ENCODE measurements around the gene THOC7.

Gene THOC7

DNA sequence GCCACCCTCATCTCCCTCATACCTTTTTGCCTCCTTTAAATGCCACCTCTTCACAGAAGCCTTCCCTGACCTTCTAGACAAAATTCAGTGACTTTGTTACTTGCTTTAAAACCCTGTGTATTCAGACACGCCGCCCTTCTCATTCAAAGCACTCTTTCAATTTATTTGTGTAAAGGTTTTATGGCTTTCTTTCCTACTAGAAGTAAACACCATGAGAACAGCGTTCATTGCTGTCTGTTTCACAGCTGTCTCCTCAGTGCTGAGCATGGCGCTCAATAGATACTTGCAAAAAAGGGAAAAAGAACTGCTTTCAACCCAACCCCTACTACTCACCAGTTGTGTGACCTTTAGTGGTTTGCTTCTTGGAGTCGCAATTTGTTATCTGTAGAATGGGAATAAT is 17.0 kb upstream of the THOC7 start:
- no peak overlapping the region for H3K4me3 ChIP-seq (ENCODE audit: low read length, poor library complexity, severe bottlenecking)
- no peak overlapping the region for H3K4me2 ChIP-seq (ENCODE audit: low read depth, low read length, poor library complexity, severe bottlenecking)
- H3K9me3 ChIP-seq (ENCODE audit: insufficient read depth, low read depth, low read length) = no peaks in the 10 kb centered on the region
- no peaks in the 10 kb centered on the region for H3K36me3 ChIP-seq (ENCODE audit: insufficient read depth, low read length)
- no peak for TF ChIP-seq EZH2phosphoT487 (IDR thresholded peaks at IDR 0.05; ENCODE audit: borderline replicate concordance)
- TF ChIP-seq, protein P1, sequence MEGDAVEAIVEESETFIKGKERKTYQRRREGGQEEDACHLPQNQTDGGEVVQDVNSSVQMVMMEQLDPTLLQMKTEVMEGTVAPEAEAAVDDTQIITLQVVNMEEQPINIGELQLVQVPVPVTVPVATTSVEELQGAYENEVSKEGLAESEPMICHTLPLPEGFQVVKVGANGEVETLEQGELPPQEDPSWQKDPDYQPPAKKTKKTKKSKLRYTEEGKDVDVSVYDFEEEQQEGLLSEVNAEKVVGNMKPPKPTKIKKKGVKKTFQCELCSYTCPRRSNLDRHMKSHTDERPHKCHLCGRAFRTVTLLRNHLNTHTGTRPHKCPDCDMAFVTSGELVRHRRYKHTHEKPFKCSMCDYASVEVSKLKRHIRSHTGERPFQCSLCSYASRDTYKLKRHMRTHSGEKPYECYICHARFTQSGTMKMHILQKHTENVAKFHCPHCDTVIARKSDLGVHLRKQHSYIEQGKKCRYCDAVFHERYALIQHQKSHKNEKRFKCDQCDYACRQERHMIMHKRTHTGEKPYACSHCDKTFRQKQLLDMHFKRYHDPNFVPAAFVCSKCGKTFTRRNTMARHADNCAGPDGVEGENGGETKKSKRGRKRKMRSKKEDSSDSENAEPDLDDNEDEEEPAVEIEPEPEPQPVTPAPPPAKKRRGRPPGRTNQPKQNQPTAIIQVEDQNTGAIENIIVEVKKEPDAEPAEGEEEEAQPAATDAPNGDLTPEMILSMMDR (conservative IDR thresholded peaks at IDR 0.05; ENCODE audit: low read length) = no peak
- no peak overlapping the region for H2AFZ ChIP-seq (ENCODE audit: low read length)
- H3K27me3 ChIP-seq (ENCODE audit: insufficient read depth, low read length, poor library complexity, severe bottlenecking) = no peaks in the 10 kb centered on the region
- 0 out of 2 replicates have a peak, but pooled peaks cover 4% of the 10 kb centered on the region for H3F3A ChIP-seq (ENCODE audit: low read depth)
- H3K9me2 ChIP-seq (replicated peaks; ENCODE audit: low read depth, low read length) = no peaks in the 10 kb centered on the region
- H4K20me1 ChIP-seq (ENCODE audit: insufficient read depth, low read length, poor library complexity, severe bottlenecking) = peaks cover 67% of the 10 kb centered on the region
- no peak overlapping the region for H3K9ac ChIP-seq (ENCODE audit: low read depth, low read length, poor library complexity, severe bottlenecking)
- peaks cover 93% of the 10 kb centered on the region for H3K79me2 ChIP-seq (ENCODE audit: insufficient read depth, low read length)
- H3K4me1 ChIP-seq (ENCODE audit: insufficient read depth, low read length, poor library complexity, severe bottlenecking) = peaks cover 33% of the 10 kb centered on the region

DNA sequence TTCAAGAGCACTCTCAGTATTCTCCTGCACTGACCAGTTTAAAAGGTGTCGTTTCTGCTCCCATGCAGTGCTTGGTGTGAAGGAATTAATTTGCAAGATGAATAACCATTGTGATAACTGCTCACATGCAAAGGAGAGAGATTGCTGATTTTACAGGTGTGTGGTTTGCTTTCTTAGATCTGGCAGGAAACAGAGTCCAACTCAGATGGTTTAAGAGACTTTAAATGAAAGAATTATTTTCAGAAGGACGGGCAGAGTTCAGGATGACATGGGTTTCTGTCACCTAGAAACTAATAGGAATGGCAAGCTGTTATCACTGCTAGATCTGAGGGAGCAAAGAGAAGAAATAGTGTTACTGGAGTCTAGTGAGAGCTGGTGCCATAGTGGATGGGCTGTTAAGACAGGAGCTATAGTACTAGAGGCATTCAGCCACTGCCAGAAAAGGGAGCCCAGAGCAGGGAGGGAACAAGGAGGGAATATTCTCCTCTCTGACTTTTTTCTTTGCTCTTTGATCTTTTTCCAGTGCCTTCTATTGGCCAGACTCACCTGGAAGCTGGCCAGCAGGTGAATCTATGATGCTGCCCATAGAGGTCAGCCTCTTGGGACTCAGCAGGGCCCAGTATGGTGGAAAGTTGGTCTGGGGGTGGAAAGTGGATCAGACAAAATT is 14.9 kb upstream of the THOC7 start:
- H3F3A ChIP-seq (ENCODE audit: low read depth) = 0 out of 2 replicates have a peak, but pooled peaks cover 4% of the 10 kb centered on the region
- TF ChIP-seq EZH2phosphoT487 (IDR thresholded peaks at IDR 0.05; ENCODE audit: borderline replicate concordance) = no peak
- TF ChIP-seq, protein P1 (conservative IDR thresholded peaks at IDR 0.05; ENCODE audit: low read length) = no peak
- H3K79me2 ChIP-seq (ENCODE audit: insufficient read depth, low read length) = peaks cover 97% of the 10 kb centered on the region
- H3K9me2 ChIP-seq (replicated peaks; ENCODE audit: low read depth, low read length) = no peaks in the 10 kb centered on the region
- no peak overlapping the region for H2AFZ ChIP-seq (ENCODE audit: low read length)
- H3K36me3 ChIP-seq (ENCODE audit: insufficient read depth, low read length) = no peaks in the 10 kb centered on the region
- no peak overlapping the region for H3K9ac ChIP-seq (ENCODE audit: low read depth, low read length, poor library complexity, severe bottlenecking)
- H3K4me3 ChIP-seq (ENCODE audit: low read length, poor library complexity, severe bottlenecking) = peak overlapping the region; percentile 31
- H4K20me1 ChIP-seq (ENCODE audit: insufficient read depth, low read length, poor library complexity, severe bottlenecking) = peaks cover 66% of the 10 kb centered on the region
- H3K4me2 ChIP-seq (ENCODE audit: low read depth, low read length, poor library complexity, severe bottlenecking) = peak overlapping the region; percentile 50
- peaks cover 41% of the 10 kb centered on the region for H3K4me1 ChIP-seq (ENCODE audit: insufficient read depth, low read length, poor library complexity, severe bottlenecking)
- H3K27me3 ChIP-seq (ENCODE audit: insufficient read depth, low read length, poor library complexity, severe bottlenecking) = no peaks in the 10 kb centered on the region
- no peaks in the 10 kb centered on the region for H3K9me3 ChIP-seq (ENCODE audit: insufficient read depth, low read depth, low read length)

DNA sequence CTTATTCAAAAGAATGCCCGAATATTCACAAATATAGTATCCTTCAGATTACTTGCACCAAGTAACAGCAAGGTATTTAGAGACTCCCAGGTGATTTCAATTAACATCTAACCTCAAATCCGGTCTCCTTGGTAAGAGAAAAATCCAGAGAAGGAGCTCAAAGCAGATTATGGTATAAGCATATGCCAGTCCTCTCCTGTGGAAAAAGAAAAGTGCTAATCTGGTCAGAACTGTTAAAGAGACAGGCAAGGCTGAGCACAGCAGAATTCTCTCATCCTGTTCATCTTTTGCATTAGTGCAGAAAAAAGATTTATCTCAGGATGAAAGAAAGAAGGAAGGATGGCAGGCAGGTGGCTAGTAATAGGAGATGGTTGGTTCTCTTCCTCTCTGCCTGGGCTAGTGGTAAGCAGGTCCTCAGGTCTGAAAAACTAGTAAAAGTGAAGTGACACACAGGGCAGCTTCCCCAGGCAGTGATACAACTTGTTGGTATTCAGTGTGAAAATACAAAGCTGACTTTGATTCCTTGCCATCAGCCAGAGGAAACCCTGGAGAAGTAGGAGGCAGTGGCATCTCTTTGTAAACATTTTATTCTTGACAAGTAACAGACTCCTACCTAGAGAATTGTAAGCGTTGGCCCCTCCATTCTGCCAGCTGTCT is 14.3 kb upstream of the THOC7 start:
- Histone ChIP-seq H3F3A (ENCODE audit: low read depth) (0 out of 2 replicates have a peak, but pooled peaks cover 4% of the 10 kb centered on the region), H3K36me3 (ENCODE audit: insufficient read depth, low read length) (no peaks in the 10 kb centered on the region), H3K9me3 (ENCODE audit: insufficient read depth, low read depth, low read length) (no peaks in the 10 kb centered on the region), H4K20me1 (ENCODE audit: insufficient read depth, low read length, poor library complexity, severe bottlenecking) (peaks cover 66% of the 10 kb centered on the region), H3K9me2 (replicated peaks; ENCODE audit: low read depth, low read length) (no peaks in the 10 kb centered on the region), H3K4me3 (ENCODE audit: low read length, poor library complexity, severe bottlenecking) (peak overlapping the region; percentile 31), H3K79me2 (ENCODE audit: insufficient read depth, low read length) (peaks cover 97% of the 10 kb centered on the region), H3K4me1 (ENCODE audit: insufficient read depth, low read length, poor library complexity, severe bottlenecking) (peaks cover 41% of the 10 kb centered on the region), H3K9ac (ENCODE audit: low read depth, low read length, poor library complexity, severe bottlenecking) (no peak overlapping the region), H2AFZ (ENCODE audit: low read length) (no peak overlapping the region), H3K4me2 (ENCODE audit: low read depth, low read length, poor library complexity, severe bottlenecking) (peak overlapping the region; percentile 50), H3K27me3 (ENCODE audit: insufficient read depth, low read length, poor library complexity, severe bottlenecking) (no peaks in the 10 kb centered on the region)
- TF ChIP-seq EZH2phosphoT487 (IDR thresholded peaks at IDR 0.05; ENCODE audit: borderline replicate concordance) = no peak

Data from Loucy (cell line).